DOHH2 (cell line): ENCODE measurements around the gene NLGN4X.

Experiments
- EZH2phosphoT487 ChIP-seq: fragments of 200-600 bp; sonication (generic); IDR thresholded peaks from 2 replicates; pipeline ENCODE4 v1.6.1; 2017; ENCODE audit warnings: borderline replicate concordance, mild to moderate bottlenecking, antibody characterized with exemption, low read length, moderate library complexity, mixed read lengths
- TF ChIP-seq, protein P1 (sequence below): fragments of 200-600 bp; sonication (generic); IDR thresholded peaks from one replicate; pipeline ENCODE4 v1.5.1; 2014; ENCODE audit warnings: antibody characterized with exemption, mild to moderate bottlenecking, low read depth, low read length; ENCODE audit not compliant: poor library complexity, severe bottlenecking

DNA sequence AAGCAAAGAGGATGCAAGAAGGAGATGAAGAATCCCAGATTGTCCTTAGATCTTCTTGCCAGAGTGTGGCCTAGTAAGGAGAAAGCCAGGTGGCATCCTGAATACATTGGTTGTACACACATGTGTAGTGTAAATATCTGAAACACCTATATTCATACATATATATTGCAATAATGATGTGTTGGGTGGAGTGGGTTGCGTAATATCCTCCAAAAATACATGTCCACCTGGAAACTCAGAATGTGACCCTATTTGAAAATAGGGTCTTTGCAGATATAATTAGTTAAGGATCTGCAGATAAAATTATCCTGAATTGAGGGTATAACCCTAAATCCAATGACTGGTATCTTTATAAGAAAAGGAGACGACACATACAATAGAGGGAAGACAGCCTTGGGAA, 216.3 kb downstream of the NLGN4X start:
- TF ChIP-seq, protein P1, sequence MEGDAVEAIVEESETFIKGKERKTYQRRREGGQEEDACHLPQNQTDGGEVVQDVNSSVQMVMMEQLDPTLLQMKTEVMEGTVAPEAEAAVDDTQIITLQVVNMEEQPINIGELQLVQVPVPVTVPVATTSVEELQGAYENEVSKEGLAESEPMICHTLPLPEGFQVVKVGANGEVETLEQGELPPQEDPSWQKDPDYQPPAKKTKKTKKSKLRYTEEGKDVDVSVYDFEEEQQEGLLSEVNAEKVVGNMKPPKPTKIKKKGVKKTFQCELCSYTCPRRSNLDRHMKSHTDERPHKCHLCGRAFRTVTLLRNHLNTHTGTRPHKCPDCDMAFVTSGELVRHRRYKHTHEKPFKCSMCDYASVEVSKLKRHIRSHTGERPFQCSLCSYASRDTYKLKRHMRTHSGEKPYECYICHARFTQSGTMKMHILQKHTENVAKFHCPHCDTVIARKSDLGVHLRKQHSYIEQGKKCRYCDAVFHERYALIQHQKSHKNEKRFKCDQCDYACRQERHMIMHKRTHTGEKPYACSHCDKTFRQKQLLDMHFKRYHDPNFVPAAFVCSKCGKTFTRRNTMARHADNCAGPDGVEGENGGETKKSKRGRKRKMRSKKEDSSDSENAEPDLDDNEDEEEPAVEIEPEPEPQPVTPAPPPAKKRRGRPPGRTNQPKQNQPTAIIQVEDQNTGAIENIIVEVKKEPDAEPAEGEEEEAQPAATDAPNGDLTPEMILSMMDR, result no peak
- TF ChIP-seq EZH2phosphoT487, result no peak
